Chondrocyte (in vitro differentiated cells): ENCODE data around the gene PPM1B. TPM values are rescaled to one million over a fixed set of nuclear protein-coding genes. Genes with fewer than 3 reads are reported as not detected.

Experiments used
- DNase-seq: peaks from one replicate; pipeline ENCODE4 v3.0.0; 2021; ENCODE audit warnings: mixed read lengths, low spot score
- H3K27ac Mint-ChIP-seq: one replicate; pipeline ENCODE4 v1.8.0; 2021; ENCODE audit warnings: mild to moderate bottlenecking, moderate library complexity, mixed read lengths; ENCODE audit not compliant: unreplicated experiment
- H3K27me3 Mint-ChIP-seq: 2 replicates; pipeline ENCODE4 v1.8.0; 2021; ENCODE audit warnings: low read depth, mixed read lengths
- H3K36me3 Mint-ChIP-seq: 2 replicates; pipeline ENCODE4 v1.8.0; 2021; ENCODE audit warnings: low read depth, mixed read lengths
- H3K4me1 Mint-ChIP-seq: 2 replicates; pipeline ENCODE4 v1.8.0; 2021; ENCODE audit warnings: low read depth, mild to moderate bottlenecking, mixed read lengths
- H3K4me3 Mint-ChIP-seq: one replicate; pipeline ENCODE4 v1.8.0; 2021; ENCODE audit warnings: mild to moderate bottlenecking, moderate library complexity, mixed read lengths; ENCODE audit not compliant: unreplicated experiment
- H3K9me3 Mint-ChIP-seq: 2 replicates; pipeline ENCODE4 v1.8.0; 2021; ENCODE audit warnings: low read depth, mixed read lengths
- total RNA-seq: library from RNA; stranded (reverse); gene quantifications from 3 replicates; pipeline ENCODE4 v1.2.1, GENCODE V29; 2021
- TF ChIP-seq, protein P1 (sequence below): fragments of 200-600 bp; sonication (generic); IDR thresholded peaks from 2 replicates; pipeline ENCODE4 v1.5.0; 2021; ENCODE audit warnings: antibody characterized with exemption, mild to moderate bottlenecking, moderate library complexity

Gene PPM1B
- total RNA-seq, 1 donor from 2014 or later: 31.9 TPM

DNA sequence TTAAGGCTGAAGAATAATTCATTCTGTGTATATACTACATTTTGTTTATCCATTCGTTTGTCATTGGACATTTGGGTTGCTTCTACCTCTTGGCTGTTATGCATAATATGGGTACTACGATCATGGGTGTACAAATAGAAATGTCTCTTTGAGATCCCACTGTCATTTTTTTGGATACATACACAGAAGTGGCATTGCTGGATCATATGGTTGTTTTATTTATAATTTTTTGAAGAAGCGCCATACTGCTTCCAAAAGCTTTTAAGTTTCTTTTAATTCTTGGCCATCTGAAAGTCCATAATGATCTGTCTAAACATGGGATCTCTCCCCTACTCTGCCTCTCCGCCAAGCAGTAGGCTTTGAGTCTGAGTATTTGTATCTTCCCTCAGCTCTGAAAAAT lies 18.6 kb downstream of the PPM1B start:
- TF ChIP-seq, protein P1, sequence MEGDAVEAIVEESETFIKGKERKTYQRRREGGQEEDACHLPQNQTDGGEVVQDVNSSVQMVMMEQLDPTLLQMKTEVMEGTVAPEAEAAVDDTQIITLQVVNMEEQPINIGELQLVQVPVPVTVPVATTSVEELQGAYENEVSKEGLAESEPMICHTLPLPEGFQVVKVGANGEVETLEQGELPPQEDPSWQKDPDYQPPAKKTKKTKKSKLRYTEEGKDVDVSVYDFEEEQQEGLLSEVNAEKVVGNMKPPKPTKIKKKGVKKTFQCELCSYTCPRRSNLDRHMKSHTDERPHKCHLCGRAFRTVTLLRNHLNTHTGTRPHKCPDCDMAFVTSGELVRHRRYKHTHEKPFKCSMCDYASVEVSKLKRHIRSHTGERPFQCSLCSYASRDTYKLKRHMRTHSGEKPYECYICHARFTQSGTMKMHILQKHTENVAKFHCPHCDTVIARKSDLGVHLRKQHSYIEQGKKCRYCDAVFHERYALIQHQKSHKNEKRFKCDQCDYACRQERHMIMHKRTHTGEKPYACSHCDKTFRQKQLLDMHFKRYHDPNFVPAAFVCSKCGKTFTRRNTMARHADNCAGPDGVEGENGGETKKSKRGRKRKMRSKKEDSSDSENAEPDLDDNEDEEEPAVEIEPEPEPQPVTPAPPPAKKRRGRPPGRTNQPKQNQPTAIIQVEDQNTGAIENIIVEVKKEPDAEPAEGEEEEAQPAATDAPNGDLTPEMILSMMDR: no peak
- Mint-ChIP-seq H3K27ac (peak overlapping the region; percentile 52), H3K27me3 (no peaks in the 10 kb centered on the region)

DNA sequence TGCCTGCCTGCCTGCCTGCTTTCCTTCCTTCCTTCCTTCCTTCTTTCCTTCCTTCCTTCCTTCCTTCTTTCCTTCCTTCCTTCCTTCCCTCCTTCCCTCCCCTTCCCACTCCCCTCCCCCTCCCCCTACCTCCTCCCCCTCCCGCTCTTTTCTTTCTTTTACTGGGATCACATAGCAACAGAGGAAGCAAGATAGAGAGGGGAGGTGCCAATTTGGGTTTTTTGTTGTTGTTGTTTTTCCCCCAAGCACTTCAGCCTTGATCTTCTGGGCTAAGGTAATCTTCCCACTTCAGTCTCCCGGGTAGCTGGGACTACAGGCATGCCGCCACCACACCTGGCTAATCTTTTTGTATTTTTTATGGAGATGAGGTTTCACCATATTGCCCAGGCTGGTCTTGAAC lies 20.0 kb downstream of the PPM1B start:
- no peak for DNase-seq
- no peak overlapping the region for H3K4me3 Mint-ChIP-seq
- TF ChIP-seq, protein P1: no peak
- no peak overlapping the region for H3K27ac Mint-ChIP-seq
- no peaks in the 10 kb centered on the region for H3K36me3 Mint-ChIP-seq
- H3K9me3 Mint-ChIP-seq: peaks cover 3% of the 10 kb centered on the region
- no peaks in the 10 kb centered on the region for H3K27me3 Mint-ChIP-seq
- peaks cover 42% of the 10 kb centered on the region for H3K4me1 Mint-ChIP-seq

More for the DNA sequence above, 18.6 kb downstream of the PPM1B start:
- Mint-ChIP-seq H3K36me3 (no peaks in the 10 kb centered on the region), H3K4me3 (no peak overlapping the region), H3K9me3 (peaks cover 3% of the 10 kb centered on the region), H3K4me1 (peaks cover 35% of the 10 kb centered on the region)
- no peak for DNase-seq

DNA sequence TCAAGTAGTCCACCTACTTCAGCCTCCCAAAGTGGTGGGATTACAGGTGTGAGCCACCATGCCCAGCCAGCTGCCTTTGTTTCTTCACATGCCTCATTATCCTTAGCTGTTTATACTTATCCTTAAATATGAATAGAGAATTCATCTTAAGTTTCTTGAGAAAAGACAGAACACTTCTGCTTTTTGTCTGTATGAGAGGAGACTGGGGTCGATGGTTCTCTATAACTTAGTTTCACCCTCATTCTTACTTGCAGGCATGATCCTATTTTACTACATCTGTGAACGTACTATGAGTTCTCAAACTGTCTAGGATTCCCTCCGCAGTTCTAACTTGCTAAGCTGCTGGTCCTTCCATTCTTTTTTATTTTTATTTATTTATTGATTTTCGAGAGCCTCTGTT lies 20.4 kb downstream of the PPM1B start:
- H3K4me1 Mint-ChIP-seq: peaks cover 41% of the 10 kb centered on the region
- H3K4me3 Mint-ChIP-seq: no peak overlapping the region
- TF ChIP-seq, protein P1: no peak
- DNase-seq: no peak
- H3K27me3 Mint-ChIP-seq: no peaks in the 10 kb centered on the region
- no peaks in the 10 kb centered on the region for H3K36me3 Mint-ChIP-seq
- no peak overlapping the region for H3K27ac Mint-ChIP-seq
- H3K9me3 Mint-ChIP-seq: peaks cover 3% of the 10 kb centered on the region

DNA sequence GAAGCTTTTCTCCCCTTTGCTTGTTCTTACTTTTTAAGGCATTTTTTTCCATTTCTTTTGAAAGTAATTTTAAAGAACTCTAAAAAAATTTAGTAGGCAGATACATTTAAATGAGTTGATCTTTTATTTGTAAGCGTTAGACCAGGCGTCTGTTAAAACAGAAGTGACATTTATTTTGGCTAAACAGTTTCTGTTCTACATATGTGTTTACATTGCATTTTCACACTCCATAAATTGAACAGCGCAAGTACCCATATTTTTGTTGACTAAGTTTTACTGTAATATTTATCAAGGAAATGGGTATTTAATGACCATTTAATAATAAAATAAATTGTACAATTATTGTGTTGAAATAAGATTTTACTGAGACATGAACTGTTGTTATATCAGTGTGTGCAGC lies 21.9 kb downstream of the PPM1B start:
- Mint-ChIP-seq H3K27me3 (no peaks in the 10 kb centered on the region), H3K4me3 (no peak overlapping the region), H3K36me3 (no peaks in the 10 kb centered on the region), H3K4me1 (peaks cover 32% of the 10 kb centered on the region), H3K27ac (no peak overlapping the region), H3K9me3 (peaks cover 3% of the 10 kb centered on the region)
- no peak for DNase-seq
- TF ChIP-seq, protein P1: no peak

DNA sequence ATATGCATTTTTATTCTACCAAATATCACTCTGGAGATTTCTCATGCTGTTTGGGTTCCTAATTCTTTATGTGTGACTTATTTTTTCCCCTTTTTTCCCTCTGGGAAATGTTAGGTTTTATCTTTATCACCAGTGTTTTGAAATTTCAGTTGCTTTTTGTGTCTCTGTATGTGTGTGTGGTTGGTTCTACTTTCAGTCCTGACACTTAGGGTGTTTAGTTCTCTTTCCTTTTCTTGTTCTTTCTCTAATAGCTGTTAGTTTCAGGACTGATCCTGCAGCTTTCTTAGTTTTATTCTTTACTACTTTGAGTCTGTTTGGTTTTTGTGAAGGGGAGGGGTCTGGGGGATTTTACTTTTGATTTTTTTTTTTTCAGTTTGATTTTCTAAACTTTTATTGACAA lies 23.1 kb downstream of the PPM1B start:
- Mint-ChIP-seq H3K9me3 (peaks cover under 1% of the 10 kb centered on the region), H3K4me3 (no peak overlapping the region)

More for the DNA sequence above, 23.1 kb downstream of the PPM1B start:
- no peak for DNase-seq
- no peaks in the 10 kb centered on the region for H3K36me3 Mint-ChIP-seq
- H3K27ac Mint-ChIP-seq: peak overlapping the region; percentile 78
- no peaks in the 10 kb centered on the region for H3K27me3 Mint-ChIP-seq
- peaks cover 22% of the 10 kb centered on the region for H3K4me1 Mint-ChIP-seq
- TF ChIP-seq, protein P1: no peak
